Neural cell (in vitro differentiated cells): ENCODE data around the gene DUSP2.

ENCODE experiments used
- CTCF ChIP-seq: fragments of 450-650 bp; IDR thresholded peaks from 2 replicates; pipeline ENCODE4 v1.5.1; 2014; ENCODE audit warnings: antibody characterized with exemption, mild to moderate bottlenecking, moderate library complexity; ENCODE audit not compliant: poor library complexity, severe bottlenecking
- EP300 ChIP-seq: fragments of 450-650 bp; conservative IDR thresholded peaks from 2 replicates; pipeline ENCODE4 v1.6.1; 2014; ENCODE audit warnings: antibody characterized with exemption, mild to moderate bottlenecking, moderate library complexity; ENCODE audit not compliant: poor library complexity, severe bottlenecking
- EZH2 ChIP-seq: fragments of 200-600, 300-800 bp; shearing (Covaris generic), sonication (generic); IDR thresholded peaks from 2 replicates; pipeline ENCODE4 v1.6.1; 2014; ENCODE audit warnings: antibody characterized with exemption, low read length, borderline replicate concordance, mild to moderate bottlenecking; ENCODE audit not compliant: insufficient read depth, poor library complexity, severe bottlenecking
- MXI1 ChIP-seq: fragments of 450-650 bp; conservative IDR thresholded peaks from 2 replicates; pipeline ENCODE4 v1.6.1; 2014; ENCODE audit warnings: antibody characterized with exemption, mild to moderate bottlenecking; ENCODE audit not compliant: poor library complexity, severe bottlenecking
- POLR2AphosphoS5 ChIP-seq: IDR thresholded peaks from 2 replicates; pipeline ENCODE4 v1.6.1; 2012
- RAD21 ChIP-seq: fragments of 450-650 bp; conservative IDR thresholded peaks from 2 replicates; pipeline ENCODE4 v1.6.1; 2014; ENCODE audit warnings: antibody characterized with exemption, mild to moderate bottlenecking, moderate library complexity
- TAF1 ChIP-seq: IDR thresholded peaks from 2 replicates; pipeline ENCODE4 v1.6.1; 2012; ENCODE audit warnings: low read depth

GRCh38 chr2:96098900-96099590 is 46.2 kb downstream of the DUSP2 start:
- no peak for TF ChIP-seq CTCF
- no peak for TF ChIP-seq EP300
- no peak for TF ChIP-seq TAF1
- no peak for TF ChIP-seq EZH2
- TF ChIP-seq POLR2AphosphoS5 = no peak
- TF ChIP-seq RAD21 = no peak
- TF ChIP-seq MXI1 = no peak
